Measurements from ENCODE around the gene FCHO2.

Gene FCHO2

GRCh38 chr5:73032635-73033034, 76.8 kb downstream of the FCHO2 start:
- no peak for DNase-seq

GRCh38 chr5:73037545-73037944, 81.7 kb downstream of the FCHO2 start:
- DNase-seq = no peak

GRCh38 chr5:73039082-73039481, 83.2 kb downstream of the FCHO2 start:
- no peak for DNase-seq

- no peak for DNase-seq
Observed at GRCh38 chr5:73042993-73043392, 87.2 kb downstream of the FCHO2 start.

GRCh38 chr5:73044546-73044945, 88.7 kb downstream of the FCHO2 start:
- no peak for DNase-seq

GRCh38 chr5:73045623-73046022, 89.8 kb downstream of the FCHO2 start:
- DNase-seq = no peak

- DNase-seq = no peak
Observed at GRCh38 chr5:73061593-73061992, 105.8 kb downstream of the FCHO2 start.

- DNase-seq = no peak
Observed at GRCh38 chr5:73066466-73066865, 110.6 kb downstream of the FCHO2 start.

GRCh38 chr5:73067213-73067612, 111.4 kb downstream of the FCHO2 start:
- DNase-seq = no peak

GRCh38 chr5:73081093-73081492, 125.3 kb downstream of the FCHO2 start:
- no peak for DNase-seq

- DNase-seq = no peak
Observed at GRCh38 chr5:73088026-73088425, 132.2 kb downstream of the FCHO2 start.

GRCh38 chr5:73093943-73094342, 138.1 kb downstream of the FCHO2 start:
- no peak for DNase-seq

GRCh38 chr5:73094415-73094814, 138.6 kb downstream of the FCHO2 start:
- DNase-seq = no peak

GRCh38 chr5:73095564-73096238, 139.9 kb downstream of the FCHO2 start:
- no peak for DNase-seq

GRCh38 chr5:73096239-73096575, 140.4 kb downstream of the FCHO2 start:
- no peak for DNase-seq

GRCh38 chr5:73097740-73098139, 141.9 kb downstream of the FCHO2 start:
- no peak for DNase-seq

- DNase-seq = no peak
Observed at GRCh38 chr5:73100109-73100508, 144.3 kb downstream of the FCHO2 start.

GRCh38 chr5:73103870-73104299, 148.0 kb downstream of the FCHO2 start:
- peak; percentile 75 for DNase-seq

GRCh38 chr5:73104326-73104725, 148.5 kb downstream of the FCHO2 start:
- DNase-seq = peak; percentile 75

- DNase-seq = no peak
Observed at GRCh38 chr5:73106335-73106734, 150.5 kb downstream of the FCHO2 start.

- DNase-seq = no peak
Observed at GRCh38 chr5:73110190-73110589, 154.3 kb downstream of the FCHO2 start.

GRCh38 chr5:73111536-73111935, 155.7 kb downstream of the FCHO2 start:
- DNase-seq = no peak

- DNase-seq = no peak
Observed at GRCh38 chr5:73112359-73112758, 156.5 kb downstream of the FCHO2 start.

GRCh38 chr5:73114044-73114688, 158.3 kb downstream of the FCHO2 start:
- no peak for DNase-seq

Data from NCI-H1417 treated with DMSO at 0.1 percent for 48 hours (cell line).